ENCODE data around the gene PRDX1. TPM values are rescaled to one million over a fixed set of nuclear protein-coding genes. Genes with fewer than 3 reads are reported as not detected.
"Not testable (repeated sequence)": the region's sequence is repeated elsewhere in the genome, so short reads cannot be mapped to it uniquely, and the experiment has no call there.

PRDX1 gene
- total RNA-seq, 2 donors from 2014 or later = 344 to 571 TPM

- Mint-ChIP-seq H3K36me3 (ENCODE audit: low read depth) (peaks cover 48% of the 10 kb centered on the region), H3K27ac (peak overlapping the region; percentile 99), H3K27me3 (no peaks in the 10 kb centered on the region), H3K9me3 (no peaks in the 10 kb centered on the region), H3K4me1 (peaks cover 28% of the 10 kb centered on the region), H3K4me3 (peak overlapping the region; percentile 94)
- ATAC-seq (replicated peaks) = peak; percentile 63
Measured at GRCh38 chr1:45522324-45523104, 830 bp upstream of the PRDX1 start.

- peak overlapping the region; percentile 6 for H3K27ac Mint-ChIP-seq
- H3K4me1 Mint-ChIP-seq = peaks cover 35% of the 10 kb centered on the region
- H3K9me3 Mint-ChIP-seq; ATAC-seq (replicated peaks); H3K27me3 Mint-ChIP-seq: not testable (repeated sequence)
- H3K4me3 Mint-ChIP-seq = peak overlapping the region; percentile 94
- peaks cover 75% of the 10 kb centered on the region for H3K36me3 Mint-ChIP-seq (ENCODE audit: low read depth)
Measured at GRCh38 chr1:45519774-45520173, 1.9 kb downstream of the PRDX1 start.

GRCh38 chr1:45518910-45519309 is 2.8 kb downstream of the PRDX1 start:
- Mint-ChIP-seq H3K9me3 (no peaks in the 10 kb centered on the region), H3K4me3 (peak overlapping the region; percentile 94), H3K4me1 (peaks cover 35% of the 10 kb centered on the region), H3K27me3 (no peaks in the 10 kb centered on the region), H3K36me3 (ENCODE audit: low read depth) (peaks cover 84% of the 10 kb centered on the region), H3K27ac (peak overlapping the region; percentile 6)
- ATAC-seq (replicated peaks) = no peak

GRCh38 chr1:45518366-45518765 is 3.3 kb downstream of the PRDX1 start:
- peaks cover 32% of the 10 kb centered on the region for H3K4me1 Mint-ChIP-seq
- not testable (repeated sequence) for H3K27ac Mint-ChIP-seq; H3K9me3 Mint-ChIP-seq; ATAC-seq (replicated peaks); H3K27me3 Mint-ChIP-seq
- peaks cover 89% of the 10 kb centered on the region for H3K36me3 Mint-ChIP-seq (ENCODE audit: low read depth)
- H3K4me3 Mint-ChIP-seq = peak overlapping the region; percentile 94

GRCh38 chr1:45516465-45516864 is 5.2 kb downstream of the PRDX1 start:
- Mint-ChIP-seq H3K4me1 (peaks cover 19% of the 10 kb centered on the region), H3K27ac (peak overlapping the region; percentile 79), H3K27me3 (no peaks in the 10 kb centered on the region), H3K4me3 (peak overlapping the region; percentile 5), H3K36me3 (ENCODE audit: low read depth) (peaks cover 97% of the 10 kb centered on the region), H3K9me3 (no peaks in the 10 kb centered on the region)
- no peak for ATAC-seq (replicated peaks)

- H3K4me3 Mint-ChIP-seq = peak overlapping the region; percentile 5
- peak overlapping the region; percentile 79 for H3K27ac Mint-ChIP-seq
- peaks cover 19% of the 10 kb centered on the region for H3K4me1 Mint-ChIP-seq
- H3K9me3 Mint-ChIP-seq = no peaks in the 10 kb centered on the region
- no peak for ATAC-seq (replicated peaks)
- no peaks in the 10 kb centered on the region for H3K27me3 Mint-ChIP-seq
- H3K36me3 Mint-ChIP-seq (ENCODE audit: low read depth) = peaks cover 97% of the 10 kb centered on the region
Measured at GRCh38 chr1:45516036-45516435, 5.6 kb downstream of the PRDX1 start.

- Mint-ChIP-seq H3K36me3 (ENCODE audit: low read depth) (peaks cover 100% of the 10 kb centered on the region), H3K4me1 (peaks cover 11% of the 10 kb centered on the region), H3K27ac (peak overlapping the region; percentile 37)
- not testable (repeated sequence) for H3K9me3 Mint-ChIP-seq; H3K27me3 Mint-ChIP-seq; ATAC-seq (replicated peaks); H3K4me3 Mint-ChIP-seq
Measured at GRCh38 chr1:45513532-45514260, 8.0 kb downstream of the PRDX1 start.

- H3K4me1 Mint-ChIP-seq = peaks cover 11% of the 10 kb centered on the region
Measured at GRCh38 chr1:45512641-45513054, 9.0 kb downstream of the PRDX1 start.

GRCh38 chr1:45510972-45511527 is 10.6 kb downstream of the PRDX1 start:
- no peak for ATAC-seq (replicated peaks)
- Mint-ChIP-seq H3K27me3 (no peaks in the 10 kb centered on the region), H3K9me3 (no peaks in the 10 kb centered on the region), H3K36me3 (ENCODE audit: low read depth) (peaks cover 79% of the 10 kb centered on the region), H3K27ac (no peak overlapping the region), H3K4me1 (peaks cover 10% of the 10 kb centered on the region), H3K4me3 (no peak overlapping the region)

More at GRCh38 chr1:45512641-45513054, 9.0 kb downstream of the PRDX1 start:
- peak; percentile 89 for ATAC-seq (replicated peaks)
- Mint-ChIP-seq H3K9me3 (no peaks in the 10 kb centered on the region), H3K27ac (peak overlapping the region; percentile 6), H3K4me3 (no peak overlapping the region), H3K27me3 (no peaks in the 10 kb centered on the region), H3K36me3 (ENCODE audit: low read depth) (peaks cover 95% of the 10 kb centered on the region)

GRCh38 chr1:45510036-45510971 is 11.4 kb downstream of the PRDX1 start:
- peaks cover 72% of the 10 kb centered on the region for H3K36me3 Mint-ChIP-seq (ENCODE audit: low read depth)
- ATAC-seq (replicated peaks) = no peak
- no peak overlapping the region for H3K4me3 Mint-ChIP-seq
- H3K27me3 Mint-ChIP-seq = no peaks in the 10 kb centered on the region
- no peaks in the 10 kb centered on the region for H3K9me3 Mint-ChIP-seq
- no peak overlapping the region for H3K27ac Mint-ChIP-seq
- peaks cover 4% of the 10 kb centered on the region for H3K4me1 Mint-ChIP-seq

GRCh38 chr1:45508295-45509151 is 13.2 kb downstream of the PRDX1 start:
- Mint-ChIP-seq H3K4me3 (no peak overlapping the region), H3K27me3 (no peaks in the 10 kb centered on the region), H3K36me3 (ENCODE audit: low read depth) (peaks cover 54% of the 10 kb centered on the region), H3K4me1 (peaks cover 4% of the 10 kb centered on the region), H3K27ac (peak overlapping the region; percentile 13), H3K9me3 (no peaks in the 10 kb centered on the region)
- ATAC-seq (replicated peaks) = peak; percentile 16

GRCh38 chr1:45507893-45508292 is 13.8 kb downstream of the PRDX1 start:
- no peaks in the 10 kb centered on the region for H3K27me3 Mint-ChIP-seq
- no peak for ATAC-seq (replicated peaks)
- H3K27ac Mint-ChIP-seq = peak overlapping the region; percentile 13
- peaks cover 4% of the 10 kb centered on the region for H3K4me1 Mint-ChIP-seq
- peaks cover 47% of the 10 kb centered on the region for H3K36me3 Mint-ChIP-seq (ENCODE audit: low read depth)
- H3K4me3 Mint-ChIP-seq = no peak overlapping the region
- no peaks in the 10 kb centered on the region for H3K9me3 Mint-ChIP-seq

GRCh38 chr1:45507195-45507594 is 14.5 kb downstream of the PRDX1 start:
- H3K27ac Mint-ChIP-seq = peak overlapping the region; percentile 13
- ATAC-seq (replicated peaks) = no peak
- H3K36me3 Mint-ChIP-seq (ENCODE audit: low read depth) = peaks cover 40% of the 10 kb centered on the region
- H3K4me3 Mint-ChIP-seq = no peak overlapping the region
- H3K4me1 Mint-ChIP-seq = no peaks in the 10 kb centered on the region
- no peaks in the 10 kb centered on the region for H3K27me3 Mint-ChIP-seq
- H3K9me3 Mint-ChIP-seq = no peaks in the 10 kb centered on the region

Measured in activated T-helper 17 cell treated with anti-CD3 and anti-CD28 coated beads, Interleukin-2, amount 50 U/mL, for 72 hours (primary cell).